Urinary bladder (tissue), 4 donors: ENCODE measurements around the gene UNC13D. TPM values are rescaled to one million over a fixed set of nuclear protein-coding genes. Genes with fewer than 3 reads are reported as not detected.

Source experiments
- DNase-seq: peaks from one replicate; pipeline ENCODE4 v3.0.0-alpha.2; 2015; ENCODE audit errors: extremely low spot score
- H3K27ac ChIP-seq: one replicate; pipeline ENCODE4 v1.5.1; 2013; ENCODE audit warnings: low read depth, mild to moderate bottlenecking, moderate library complexity
- H3K36me3 ChIP-seq: one replicate; pipeline ENCODE4 v1.6.1; 2013; ENCODE audit warnings: mild to moderate bottlenecking, moderate library complexity; ENCODE audit not compliant: insufficient read depth
- H3K4me1 ChIP-seq: one replicate; pipeline ENCODE4 v1.6.1; 2013; ENCODE audit warnings: mild to moderate bottlenecking, moderate library complexity; ENCODE audit not compliant: insufficient read depth
- H3K4me3 ChIP-seq: one replicate; pipeline ENCODE4 v1.5.1; 2013; ENCODE audit warnings: low read depth, low read length
- WGBS: extraction: QIAGEN DNeasy Blood & Tissue Kit; methylation state at CpG from one replicate; pipeline ENCODE4 v1.1.7; 2013; 5-methylcytosine and 5-hydroxymethylcytosine counted together
- polyA plus RNA-seq: library from polyadenylated mRNA; stranded (reverse); fragments of 200-250 nt; gene quantifications from one replicate; pipeline ENCODE4 v1.2.3, GENCODE V29; 2013
- total RNA-seq: library from RNA; depleted of rRNA; stranded (reverse); fragments of >200 nt; gene quantifications from one replicate; pipeline ENCODE4 v1.2.3, GENCODE V29; 2014
- donor health status: healthy with polysubstance abuse.
- donor health status: healthy.

UNC13D gene
- total and polyA plus RNA-seq, 2 donors: 10.6 to 13.0 TPM

GRCh38 chr17:75822119-75822799 is 21.9 kb downstream of the UNC13D start:
- Histone ChIP-seq H3K4me3 (no peak overlapping the region), H3K36me3 (peaks cover 6% of the 10 kb centered on the region), H3K27ac (no peak overlapping the region), H3K4me1 (no peaks in the 10 kb centered on the region)
- DNase-seq: no peak
- 63% methylated on average over 18 of the region's 18 CpGs for WGBS

DNA sequence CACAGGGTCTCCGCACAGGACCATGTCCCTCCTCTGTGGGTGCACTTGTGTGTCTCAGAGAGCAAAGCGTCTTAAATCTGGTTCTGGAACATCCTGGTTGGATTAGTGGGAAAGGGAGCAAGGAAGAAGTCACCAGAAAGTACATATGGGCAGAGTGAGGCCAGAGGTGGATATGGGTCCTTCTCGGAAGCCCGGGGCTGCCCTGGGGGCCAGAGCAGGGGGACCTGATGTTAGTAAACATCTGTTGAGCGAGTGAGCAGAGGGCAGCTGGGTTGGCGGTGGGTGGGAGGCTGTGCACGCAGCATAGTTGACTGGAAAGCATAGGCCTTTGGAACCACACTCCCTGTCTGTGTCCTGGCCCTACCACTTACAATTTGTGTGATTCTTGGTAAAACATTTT is 22.7 kb downstream of the UNC13D start:
- Histone ChIP-seq H3K36me3 (peaks cover 8% of the 10 kb centered on the region), H3K27ac (no peak overlapping the region), H3K4me1 (no peaks in the 10 kb centered on the region), H3K4me3 (no peak overlapping the region)
- WGBS: 90% methylated on average over 7 of the region's 7 CpGs
- DNase-seq: no peak

DNA sequence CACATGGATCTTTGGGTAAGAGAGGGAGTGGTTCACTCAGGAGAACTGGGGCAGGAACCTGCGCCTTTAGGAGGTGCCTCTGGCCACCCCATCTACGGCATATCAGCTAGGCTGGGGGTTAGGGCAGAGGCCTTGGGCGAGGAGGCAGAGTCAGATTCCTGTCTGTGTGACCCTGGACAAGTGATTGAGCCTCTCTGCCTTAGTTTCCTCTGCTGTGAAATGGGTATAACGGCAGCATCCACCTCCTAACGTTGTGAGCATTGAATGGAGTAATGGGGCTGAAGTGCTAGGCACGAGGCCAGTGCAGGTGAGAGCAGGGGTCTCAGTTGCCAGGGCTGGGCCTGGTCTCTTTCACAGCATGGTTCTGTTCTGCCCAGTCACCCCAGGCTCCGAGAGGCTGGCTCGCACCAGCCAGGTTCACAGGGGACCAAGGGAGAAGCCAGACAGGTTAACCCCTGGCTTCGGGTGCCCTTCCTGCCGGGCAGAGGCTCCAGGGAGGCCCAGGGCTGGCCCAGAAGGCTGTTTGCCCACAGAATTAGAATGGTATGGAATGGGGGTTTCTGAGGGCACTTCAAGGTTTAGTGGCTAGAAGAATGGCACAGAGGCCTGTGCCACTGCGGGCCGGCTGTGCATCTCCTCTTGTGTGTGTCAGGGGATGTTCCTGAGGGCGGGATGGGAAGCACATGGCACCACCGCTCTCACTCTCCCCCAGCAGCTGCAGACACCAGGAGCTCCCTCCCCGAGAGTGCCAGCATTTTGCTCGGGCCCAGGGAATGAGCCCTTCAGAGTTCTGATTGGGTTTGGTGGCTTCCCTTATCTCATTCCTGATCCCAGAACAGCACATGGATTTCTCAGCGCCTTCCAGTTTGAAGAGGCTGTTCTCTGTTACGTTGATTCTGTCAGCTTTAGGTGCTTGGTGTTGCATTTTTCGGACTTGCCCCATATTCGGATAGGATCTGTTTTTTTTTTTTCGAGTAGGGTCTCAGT is 23.8 kb downstream of the UNC13D start:
- 86% methylated on average over 21 of the region's 21 CpGs for WGBS

DNA sequence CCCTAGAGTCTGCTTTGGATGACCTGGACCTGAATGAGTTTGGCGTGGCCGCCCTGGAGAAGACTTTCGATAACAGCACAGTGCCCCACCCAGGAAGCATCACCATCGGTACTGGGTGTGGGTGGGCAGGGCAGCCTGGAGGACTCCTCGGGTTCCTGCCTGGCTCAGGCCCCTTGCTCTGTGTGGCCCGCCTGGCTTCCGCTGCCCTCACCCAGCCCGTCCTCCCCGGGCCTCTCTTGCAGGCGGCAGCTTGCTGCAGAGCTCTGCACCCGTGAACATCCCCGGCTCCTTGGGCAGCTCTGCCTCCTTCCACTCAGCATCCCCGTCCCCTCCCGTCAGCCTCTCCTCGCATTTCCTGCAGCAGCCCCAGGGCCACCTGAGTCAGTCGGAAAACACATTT is 24.5 kb downstream of the UNC13D start:
- no peaks in the 10 kb centered on the region for H3K4me1 ChIP-seq
- peaks cover 11% of the 10 kb centered on the region for H3K36me3 ChIP-seq

More for the DNA sequence above, 23.8 kb downstream of the UNC13D start:
- Histone ChIP-seq H3K27ac (no peak overlapping the region), H3K4me3 (no peak overlapping the region), H3K4me1 (no peaks in the 10 kb centered on the region), H3K36me3 (peaks cover 8% of the 10 kb centered on the region)
- no peak for DNase-seq

DNA sequence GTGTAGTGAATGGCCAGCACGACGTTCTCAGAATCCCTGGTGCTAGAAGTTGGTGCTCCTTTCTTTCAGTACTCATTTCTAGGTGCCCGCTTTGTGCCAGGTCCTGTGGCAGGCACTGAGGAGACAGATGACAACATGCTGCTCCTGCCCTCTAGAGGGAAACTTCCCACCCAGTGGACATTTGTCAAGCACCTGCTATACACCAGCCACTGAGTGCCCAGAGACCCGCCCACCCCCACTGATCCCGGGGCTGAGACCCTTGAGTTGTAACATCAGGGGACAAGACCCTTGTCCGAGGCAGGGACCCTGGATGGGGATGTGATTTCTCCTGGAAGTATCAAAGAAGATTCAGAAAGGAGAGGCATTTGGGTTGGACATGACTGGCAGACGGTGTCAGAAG is 25.1 kb downstream of the UNC13D start:
- DNase-seq: no peak
- WGBS: 88% methylated on average over 7 of the region's 7 CpGs
- Histone ChIP-seq H3K4me1 (no peaks in the 10 kb centered on the region), H3K36me3 (peaks cover 11% of the 10 kb centered on the region), H3K27ac (no peak overlapping the region), H3K4me3 (no peak overlapping the region)

More for the DNA sequence above, 24.5 kb downstream of the UNC13D start:
- 85% methylated on average over 16 of the region's 16 CpGs for WGBS
- DNase-seq: no peak
- Histone ChIP-seq H3K4me3 (no peak overlapping the region), H3K27ac (no peak overlapping the region)

DNA sequence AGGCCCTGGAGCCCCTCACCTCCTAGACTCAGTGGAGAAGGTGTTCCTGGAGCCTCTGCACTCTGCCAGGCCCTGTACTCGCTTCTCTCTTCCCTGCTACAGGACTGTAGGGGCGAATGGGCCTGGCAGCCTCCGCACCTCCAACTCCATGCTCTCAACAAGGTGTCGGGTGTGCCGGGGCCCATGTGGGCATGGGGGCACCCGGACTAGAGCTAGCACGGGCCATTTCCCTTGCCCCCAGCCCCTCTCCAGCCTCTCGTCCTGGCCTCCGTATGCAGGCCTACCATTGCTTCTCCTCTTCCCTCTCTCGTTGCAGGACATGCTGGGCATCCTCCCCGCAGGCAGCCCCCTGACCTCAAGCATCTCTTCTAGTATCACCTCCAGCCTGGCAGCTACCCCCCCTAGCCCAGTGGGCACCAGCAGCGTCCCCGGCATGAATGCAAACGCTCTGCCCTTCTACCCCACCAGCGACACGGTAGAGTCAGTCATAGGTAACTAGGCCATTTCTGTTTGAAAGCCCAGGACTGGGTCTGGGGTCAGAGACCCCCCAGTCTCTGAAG is 25.8 kb downstream of the UNC13D start:
- WGBS: 91% methylated on average over 16 of the region's 16 CpGs
- no peak for DNase-seq
- Histone ChIP-seq H3K27ac (no peak overlapping the region), H3K36me3 (peaks cover 11% of the 10 kb centered on the region), H3K4me3 (no peak overlapping the region), H3K4me1 (no peaks in the 10 kb centered on the region)

DNA sequence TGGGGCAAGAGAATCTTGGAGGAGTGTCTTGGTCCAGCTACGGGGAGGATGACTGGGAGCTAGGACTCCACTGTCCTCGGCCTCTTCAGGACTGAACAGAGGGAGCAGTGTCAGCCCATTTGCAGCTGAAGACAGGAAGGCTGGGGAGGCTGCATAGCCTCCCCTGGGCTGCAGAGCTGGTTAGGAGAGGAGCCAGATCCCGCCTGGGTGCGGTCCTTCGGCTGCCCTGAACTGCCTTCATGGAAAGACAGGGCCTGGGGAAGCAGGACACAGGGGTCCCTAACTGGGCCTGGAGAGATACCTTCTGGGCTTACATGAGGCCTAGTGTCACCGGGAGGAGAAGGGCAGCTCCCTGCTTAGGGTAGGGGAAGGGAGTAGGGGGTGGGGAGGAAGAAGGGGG is 26.6 kb downstream of the UNC13D start:
- Histone ChIP-seq H3K4me3 (no peak overlapping the region), H3K27ac (no peak overlapping the region), H3K4me1 (no peaks in the 10 kb centered on the region), H3K36me3 (peaks cover 13% of the 10 kb centered on the region)
- 90% methylated on average over 6 of the region's 6 CpGs for WGBS
- DNase-seq: no peak

GRCh38 chr17:75816693-75817092 is 27.5 kb downstream of the UNC13D start:
- WGBS: 88% methylated on average over 9 of the region's 9 CpGs
- H3K4me3 ChIP-seq: no peak overlapping the region
- DNase-seq: no peak
- no peaks in the 10 kb centered on the region for H3K4me1 ChIP-seq
- no peak overlapping the region for H3K27ac ChIP-seq
- H3K36me3 ChIP-seq: peaks cover 17% of the 10 kb centered on the region

DNA sequence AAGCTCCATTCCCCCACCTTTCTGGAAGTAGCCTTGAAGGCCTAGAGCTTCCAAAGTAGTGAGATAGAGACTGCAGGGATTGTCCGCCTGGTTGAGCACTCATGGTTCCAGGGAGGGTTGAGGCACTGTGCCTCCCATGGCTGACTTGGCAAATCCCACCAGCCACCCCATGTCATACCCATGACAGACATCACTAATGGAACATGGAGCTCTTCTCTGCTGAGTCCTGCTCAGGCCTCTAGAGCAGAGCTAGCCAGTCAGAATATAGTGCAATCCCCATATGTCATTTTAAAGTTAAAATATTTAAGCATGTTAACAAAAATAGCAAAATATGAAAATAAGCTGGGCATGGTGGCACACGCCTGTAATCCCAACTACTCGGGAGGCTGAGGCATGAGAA is 28.8 kb downstream of the UNC13D start:
- Histone ChIP-seq H3K4me3 (no peak overlapping the region), H3K27ac (no peak overlapping the region), H3K36me3 (peaks cover 16% of the 10 kb centered on the region), H3K4me1 (no peaks in the 10 kb centered on the region)
- WGBS: 94% methylated on average over 3 of the region's 3 CpGs
- DNase-seq: no peak

GRCh38 chr17:75814900-75815373 is 29.3 kb downstream of the UNC13D start:
- peaks cover 16% of the 10 kb centered on the region for H3K36me3 ChIP-seq
- H3K4me1 ChIP-seq: no peaks in the 10 kb centered on the region
- H3K4me3 ChIP-seq: no peak overlapping the region
- DNase-seq: no peak
- 87% methylated on average over 13 of the region's 13 CpGs for WGBS
- no peak overlapping the region for H3K27ac ChIP-seq

- peaks cover 16% of the 10 kb centered on the region for H3K36me3 ChIP-seq
- 86% methylated on average over 6 of the region's 6 CpGs for WGBS
- H3K4me1 ChIP-seq: no peaks in the 10 kb centered on the region
- no peak overlapping the region for H3K27ac ChIP-seq
- H3K4me3 ChIP-seq: no peak overlapping the region
- no peak for DNase-seq
Observed at GRCh38 chr17:75814021-75814395, 30.2 kb downstream of the UNC13D start.

GRCh38 chr17:75813081-75814020 is 30.9 kb downstream of the UNC13D start:
- H3K36me3 ChIP-seq: peaks cover 16% of the 10 kb centered on the region
- 86% methylated on average over 24 of the region's 24 CpGs for WGBS
- H3K27ac ChIP-seq: no peak overlapping the region
- no peak for DNase-seq
- no peaks in the 10 kb centered on the region for H3K4me1 ChIP-seq
- H3K4me3 ChIP-seq: no peak overlapping the region
